D341Med (cell line): ENCODE data around the gene TRIO.

Experiments used
- DNase-seq: peaks from one replicate; pipeline ENCODE4 v3.0.0; 2012; ENCODE audit warnings: low spot score

The TRIO gene

GRCh38 chr5:14147210-14147609 lies 4.1 kb downstream of the TRIO start:
- DNase-seq, result no peak

GRCh38 chr5:14148483-14148882 lies 5.3 kb downstream of the TRIO start:
- DNase-seq, result no peak

- no peak for DNase-seq
Measured at GRCh38 chr5:14148890-14149671, 5.9 kb downstream of the TRIO start.

GRCh38 chr5:14149672-14150274 lies 6.6 kb downstream of the TRIO start:
- no peak for DNase-seq

- no peak for DNase-seq
Measured at GRCh38 chr5:14151416-14151815, 8.3 kb downstream of the TRIO start.

GRCh38 chr5:14153071-14153864 lies 10.1 kb downstream of the TRIO start:
- DNase-seq, result no peak

- DNase-seq, result no peak
Measured at GRCh38 chr5:14153932-14154731, 11.0 kb downstream of the TRIO start.

GRCh38 chr5:14155075-14155474 lies 11.9 kb downstream of the TRIO start:
- no peak for DNase-seq

- DNase-seq, result no peak
Measured at GRCh38 chr5:14155739-14156138, 12.6 kb downstream of the TRIO start.

GRCh38 chr5:14156290-14156649 lies 13.1 kb downstream of the TRIO start:
- no peak for DNase-seq

- DNase-seq, result no peak
Measured at GRCh38 chr5:14156650-14157492, 13.7 kb downstream of the TRIO start.

GRCh38 chr5:14157493-14157782 lies 14.3 kb downstream of the TRIO start:
- DNase-seq, result no peak

- DNase-seq, result no peak
Measured at GRCh38 chr5:14158890-14159666, 15.9 kb downstream of the TRIO start.

GRCh38 chr5:14161825-14162556 lies 18.8 kb downstream of the TRIO start:
- DNase-seq, result peak; percentile 51

- no peak for DNase-seq
Measured at GRCh38 chr5:14164164-14165163, 21.3 kb downstream of the TRIO start.

- DNase-seq, result no peak
Measured at GRCh38 chr5:14165375-14166106, 22.4 kb downstream of the TRIO start.

GRCh38 chr5:14166437-14166836 lies 23.3 kb downstream of the TRIO start:
- no peak for DNase-seq

- DNase-seq, result no peak
Measured at GRCh38 chr5:14167211-14167845, 24.2 kb downstream of the TRIO start.
